Activated T-cell treated with anti-CD3 and anti-CD28 coated beads, Interleukin-2, amount 50 U/mL, for 1 hour (primary cell): Measurements from ENCODE around the gene THUMPD2.
"Not testable (repeated sequence)": the region's sequence is repeated elsewhere in the genome, so short reads cannot be mapped to it uniquely, and the experiment has no call there.

Experiments
- DNase-seq: peaks from one replicate; pipeline ENCODE4 v3.0.0-alpha.2; 2020

THUMPD2 gene

DNA sequence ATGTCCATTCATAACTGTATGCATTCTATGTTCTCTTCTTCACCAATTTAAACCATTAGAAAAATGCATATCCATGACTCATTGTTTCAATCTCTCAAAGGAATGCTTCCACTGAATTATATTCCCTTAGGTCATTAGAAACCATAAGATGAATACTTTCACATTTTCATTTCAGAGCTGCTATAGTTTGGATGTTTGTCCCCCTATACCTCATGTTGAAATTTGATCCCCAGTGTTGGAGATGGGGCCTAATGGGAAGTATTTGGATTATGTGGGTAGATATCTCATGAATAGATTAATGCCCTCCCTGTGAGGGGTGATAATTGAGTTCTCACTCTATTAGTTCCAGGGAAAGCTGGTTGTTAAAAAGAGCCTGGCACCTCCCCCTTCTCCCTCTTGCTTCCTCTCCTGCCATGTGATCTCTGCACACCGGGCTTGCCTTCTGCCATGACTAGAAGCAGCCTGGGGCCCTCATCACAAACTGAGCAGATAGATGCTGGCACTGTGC lies 35.7 kb downstream of the THUMPD2 start:
- DNase-seq, result no peak

DNA sequence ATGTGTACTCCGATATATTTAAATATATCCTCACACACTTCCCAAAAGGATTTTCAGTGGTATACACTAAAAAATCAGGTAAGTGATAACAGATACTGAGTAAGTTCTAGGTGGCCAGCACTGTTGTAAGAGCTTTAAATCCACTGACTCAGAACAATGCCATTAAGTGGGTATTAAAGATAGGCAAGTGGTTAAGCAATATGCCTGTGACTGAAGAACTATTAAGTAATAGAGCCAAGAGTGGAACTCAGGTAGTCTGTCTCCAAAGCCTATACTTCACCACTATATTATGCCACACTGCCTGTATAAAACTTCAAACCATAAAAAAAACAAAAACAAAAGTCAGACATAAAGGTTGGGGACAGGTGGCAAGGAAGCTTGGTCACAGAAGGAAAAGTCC lies 37.2 kb downstream of the THUMPD2 start:
- no peak for DNase-seq

GRCh38 chr2:39739386-39739785 lies 39.7 kb downstream of the THUMPD2 start:
- DNase-seq, result no peak

DNA sequence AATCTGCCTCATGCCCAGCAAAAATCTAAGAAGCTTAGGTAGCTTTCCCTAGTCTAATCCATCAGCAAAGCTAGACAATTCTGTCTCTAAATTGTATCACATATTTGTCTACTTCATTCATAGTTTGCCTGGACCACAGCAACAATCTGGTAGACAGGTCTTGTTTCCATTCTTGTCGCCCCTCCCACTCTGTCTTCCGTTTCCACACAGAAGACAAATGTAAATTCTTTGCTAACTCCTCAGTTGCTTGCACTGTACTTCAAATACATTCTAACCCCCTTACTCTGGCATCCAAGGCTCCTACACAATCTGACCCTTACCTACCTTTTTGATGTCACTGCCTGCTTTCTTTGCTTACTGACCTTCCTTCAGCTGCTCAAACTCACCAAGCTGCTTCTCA lies 40.1 kb downstream of the THUMPD2 start:
- no peak for DNase-seq

GRCh38 chr2:39737661-39738060 lies 41.4 kb downstream of the THUMPD2 start:
- DNase-seq, result no peak

DNA sequence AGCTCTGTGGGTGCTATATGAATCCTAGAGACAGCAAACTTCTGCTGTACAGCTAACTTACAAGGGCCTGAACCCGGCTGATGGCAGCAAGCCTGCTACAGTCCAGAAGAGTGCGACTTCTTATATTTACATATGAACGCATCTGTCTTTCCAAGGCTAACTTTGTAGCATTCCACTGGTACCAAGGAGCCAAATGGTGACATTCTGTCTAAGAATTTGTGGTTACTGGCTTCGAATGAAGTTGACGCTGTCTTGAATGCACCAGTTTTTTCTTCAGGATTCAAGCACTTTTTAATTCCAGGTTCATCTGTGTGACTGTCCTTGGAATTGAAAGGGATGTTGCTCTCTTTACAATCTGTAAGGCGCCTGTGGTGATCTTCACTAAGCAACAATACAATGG lies 42.4 kb downstream of the THUMPD2 start:
- DNase-seq, result no peak

- DNase-seq, result no peak
These were observed 43.4 kb downstream of the THUMPD2 start for GRCh38 chr2:39735648-39736047.

DNA sequence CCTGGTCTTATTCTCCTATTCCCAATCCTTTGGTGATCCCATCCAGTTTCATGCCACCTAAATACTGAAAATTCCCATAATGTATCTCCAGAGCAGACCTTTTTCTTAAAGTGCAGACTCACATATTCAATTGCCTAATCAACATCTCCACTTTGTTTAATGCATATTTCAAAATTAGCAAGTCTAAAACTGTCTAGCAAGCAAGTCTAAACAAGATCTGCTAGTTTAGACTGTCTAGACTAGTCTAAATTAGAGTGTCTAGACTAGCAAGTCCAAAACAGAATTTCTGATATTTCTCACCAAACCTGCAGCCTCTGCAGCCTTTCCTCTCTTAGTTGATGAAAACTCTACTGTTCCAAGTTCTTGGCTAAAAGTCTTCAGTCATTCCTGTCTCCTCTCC lies 44.6 kb downstream of the THUMPD2 start:
- no peak for DNase-seq

- DNase-seq, result no peak
These were observed 45.9 kb downstream of the THUMPD2 start for GRCh38 chr2:39733070-39733674.

DNA sequence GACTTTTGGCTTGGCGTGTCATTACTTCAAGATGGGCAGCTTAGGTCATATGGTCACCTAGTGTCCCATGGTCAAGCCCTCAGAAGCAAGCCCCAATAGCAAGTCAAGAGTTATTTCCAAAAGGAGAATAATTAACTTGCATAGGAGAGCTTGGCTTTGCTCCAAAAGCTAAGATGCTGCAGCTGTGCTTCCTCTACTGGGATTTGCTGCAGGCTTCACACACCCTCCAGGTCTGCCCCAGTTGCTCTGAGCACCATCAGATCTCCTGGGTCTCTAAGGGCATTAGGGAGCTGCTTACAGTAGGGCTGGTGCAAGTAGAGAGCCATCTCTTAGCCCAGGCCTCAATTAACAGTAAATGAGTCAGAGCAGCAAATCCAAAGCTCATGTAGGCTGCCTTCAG lies 46.6 kb downstream of the THUMPD2 start:
- DNase-seq, result no peak

DNA sequence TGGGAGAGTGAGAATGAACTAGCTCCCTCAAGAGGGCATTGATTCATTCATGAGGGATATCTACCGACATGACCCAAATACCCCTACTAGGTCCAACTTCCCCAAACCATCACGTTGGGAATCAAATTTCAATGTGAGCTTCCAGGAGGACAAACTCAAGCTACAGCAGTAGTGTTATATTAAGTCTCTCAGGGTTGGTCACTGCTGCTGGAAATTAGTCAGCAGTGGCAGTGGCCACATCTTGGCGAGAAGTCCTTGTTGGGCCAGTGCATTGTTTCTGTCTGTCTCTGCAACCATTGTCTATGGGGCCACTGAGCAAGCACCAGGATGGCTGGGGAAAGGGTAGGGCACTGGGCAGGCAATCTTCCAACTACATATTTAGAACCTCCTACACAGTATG lies 47.5 kb downstream of the THUMPD2 start:
- DNase-seq, result no peak

GRCh38 chr2:39730685-39731302 lies 48.3 kb downstream of the THUMPD2 start:
- no peak for DNase-seq

- DNase-seq, result no peak
These were observed 48.8 kb downstream of the THUMPD2 start for GRCh38 chr2:39730276-39730675.

GRCh38 chr2:39728941-39729351 lies 50.1 kb downstream of the THUMPD2 start:
- no peak for DNase-seq

DNA sequence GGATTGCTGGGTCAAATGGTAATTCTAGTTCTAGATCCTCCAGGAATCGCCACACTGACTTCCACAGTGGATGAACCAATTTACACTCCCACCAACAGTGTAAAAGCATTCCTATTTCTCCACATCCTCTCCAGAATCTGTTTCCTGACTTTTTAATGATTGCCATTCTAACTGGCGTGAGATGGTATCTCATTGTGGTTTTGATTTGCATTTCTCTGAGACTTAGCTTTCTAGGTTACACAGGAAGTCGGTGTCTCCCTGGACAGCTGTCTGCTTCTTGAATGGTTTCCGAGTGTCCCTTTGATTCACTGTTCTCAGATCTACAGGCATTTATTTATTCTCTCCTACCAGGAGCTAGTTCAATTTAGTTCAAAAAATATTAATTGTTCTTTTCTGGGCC lies 51.0 kb downstream of the THUMPD2 start:
- not testable (repeated sequence) for DNase-seq

DNA sequence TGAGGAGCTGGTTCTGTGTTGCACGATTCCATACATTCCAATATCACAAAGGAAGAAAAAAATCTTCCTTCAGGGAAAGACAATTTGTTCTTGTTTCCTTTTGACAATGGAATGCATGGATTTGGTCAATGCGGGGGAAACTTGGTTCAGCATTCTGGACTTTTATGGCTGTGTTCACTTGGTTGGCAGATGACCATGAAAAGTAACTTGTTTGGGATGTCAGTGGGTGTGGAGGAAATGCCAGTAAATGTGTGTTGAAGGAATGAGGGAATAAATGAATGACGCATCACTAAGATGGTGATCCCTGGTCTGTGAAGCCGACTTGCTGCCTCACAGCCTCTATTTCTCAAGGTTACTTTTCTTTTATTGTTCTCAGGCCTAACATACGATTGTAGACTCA lies 53.7 kb downstream of the THUMPD2 start:
- DNase-seq, result no peak

GRCh38 chr2:39724828-39725144 lies 54.3 kb downstream of the THUMPD2 start:
- DNase-seq, result no peak

DNA sequence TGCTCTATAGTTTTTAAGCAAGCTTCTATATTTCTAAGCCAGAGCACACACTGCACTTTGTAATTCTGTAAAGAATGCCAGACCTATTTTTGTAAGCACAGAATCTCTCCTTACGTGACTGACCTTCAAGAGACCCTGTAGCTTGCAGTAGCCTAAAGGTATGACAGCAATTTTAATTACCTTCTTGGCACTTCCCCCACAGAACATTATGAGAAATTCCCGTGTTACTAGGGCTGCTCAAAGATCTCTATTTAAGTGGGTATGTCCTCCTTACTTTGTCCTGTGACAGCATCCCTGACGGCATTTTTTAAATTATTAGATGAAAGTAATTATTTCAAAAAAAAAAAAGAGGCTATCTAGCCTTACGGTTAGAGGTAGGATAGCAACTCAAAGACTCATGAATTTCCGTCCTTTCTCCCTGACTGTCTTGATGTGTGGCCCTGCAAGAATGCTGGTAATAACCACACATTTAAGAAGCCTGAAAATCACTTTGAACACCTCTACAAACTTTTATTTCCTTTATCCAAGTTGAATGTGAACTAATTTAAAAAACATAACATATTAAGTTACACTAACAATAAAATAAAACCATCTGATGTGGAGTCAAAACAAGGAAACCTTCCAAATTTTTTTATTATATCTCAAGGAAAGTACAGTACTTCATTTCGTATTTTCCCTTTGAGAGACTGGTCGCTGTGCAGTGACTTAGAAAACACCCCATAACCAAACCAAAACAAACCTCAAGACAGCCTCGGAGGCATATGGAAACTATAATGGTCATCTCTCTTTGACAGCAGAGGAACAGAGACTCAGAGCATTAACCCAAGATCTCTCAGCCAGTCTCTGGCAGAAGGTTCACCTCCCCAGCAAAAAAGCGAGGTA lies 54.9 kb downstream of the THUMPD2 start:
- DNase-seq, result no peak

DNA sequence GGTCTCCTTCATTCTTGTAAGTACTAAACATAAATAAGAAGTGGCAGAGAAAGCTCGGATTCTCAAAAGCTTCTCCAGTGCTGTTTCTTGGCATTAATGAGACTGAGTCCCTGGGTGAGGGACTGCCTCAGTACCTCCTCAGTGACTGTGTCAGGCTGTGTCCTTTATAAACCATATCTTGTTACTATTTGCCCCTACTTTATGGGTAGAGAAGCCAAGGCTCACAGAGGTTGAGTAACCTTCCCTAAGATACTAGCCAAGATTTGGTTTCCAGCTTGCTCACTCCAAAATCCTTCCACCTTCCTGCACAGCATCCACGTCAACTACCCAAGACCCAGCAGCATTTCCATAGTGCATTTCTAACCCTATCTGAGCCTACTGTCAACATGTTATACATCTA lies 55.6 kb downstream of the THUMPD2 start:
- DNase-seq, result no peak

DNA sequence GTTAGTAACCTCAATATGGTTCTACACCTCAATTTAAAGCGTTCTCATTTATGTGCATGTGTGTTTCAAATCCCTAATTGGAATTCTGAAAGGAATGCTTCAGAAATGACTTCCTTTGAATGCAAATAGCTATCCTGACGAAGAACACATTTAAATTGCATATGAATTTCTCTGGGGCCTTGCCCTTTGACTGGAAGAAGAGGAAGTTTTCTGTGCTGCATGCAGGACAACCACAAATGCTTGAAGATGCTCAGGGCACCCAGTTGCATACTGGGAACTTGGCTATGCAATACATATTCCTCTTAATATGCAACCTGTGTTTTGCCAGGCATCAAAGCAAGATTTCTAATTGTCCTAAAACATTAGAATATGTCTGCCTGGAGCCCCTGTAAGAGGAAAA lies 58.1 kb downstream of the THUMPD2 start:
- DNase-seq, result no peak

DNA sequence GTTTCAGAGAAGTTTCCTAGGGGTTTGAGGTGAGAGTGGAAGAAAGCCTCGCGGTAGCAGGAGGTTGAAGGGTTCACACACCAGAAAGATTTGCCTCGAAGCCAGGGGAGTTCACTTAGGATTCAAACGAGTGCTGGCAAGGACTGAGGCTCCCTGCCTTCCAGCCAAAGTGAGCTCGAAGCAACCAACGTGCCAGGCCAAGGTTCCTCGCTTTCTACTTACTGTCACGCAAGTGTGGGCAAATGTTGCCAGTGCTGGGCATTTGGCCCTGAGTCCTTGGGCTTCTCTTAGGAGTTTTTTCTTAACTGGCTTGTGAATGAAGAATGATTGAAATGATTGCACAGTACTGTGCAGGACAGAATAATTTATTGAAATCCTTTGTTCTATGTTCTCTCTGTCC lies 59.7 kb downstream of the THUMPD2 start:
- DNase-seq, result no peak

GRCh38 chr2:39718483-39718882 lies 60.6 kb downstream of the THUMPD2 start:
- no peak for DNase-seq

GRCh38 chr2:39717067-39717466 lies 62.0 kb downstream of the THUMPD2 start:
- DNase-seq, result no peak

GRCh38 chr2:39715822-39716221 lies 63.2 kb downstream of the THUMPD2 start:
- no peak for DNase-seq
